Activated naive CD4-positive, alpha-beta T cell (primary cell): ENCODE data around the gene SLC4A9.
"Not testable (repeated sequence)": the region's sequence is repeated elsewhere in the genome, so short reads cannot be mapped to it uniquely, and the experiment has no call there.

ENCODE experiments used
- DNase-seq, 4 experiments: peaks; one replicate each; lab custom pipeline; 2025; lab: John Stamatoyannopoulos, UW

The SLC4A9 gene

GRCh38 chr5:140401362-140402257 lies 41.6 kb downstream of the SLC4A9 start, which contains the start of gene ANKHD1:
Gene ANKHD1, plus strand, starts transcription at chr5:140401833. Its CDS starts 135 bp downstream, at chr5:140401968.
- DNase-seq, result peak; percentile 88 to 98 (median 90)

GRCh38 chr5:140402258-140403074 lies 42.5 kb downstream of the SLC4A9 start:
- peak; percentile 8 to 50 (median 32) for DNase-seq

GRCh38 chr5:140403613-140404012 lies 43.6 kb downstream of the SLC4A9 start:
- no peak for DNase-seq

- no peak for DNase-seq
Measured at GRCh38 chr5:140408750-140409241, 48.8 kb downstream of the SLC4A9 start.

- DNase-seq, result no peak
Measured at GRCh38 chr5:140413230-140413629, 53.2 kb downstream of the SLC4A9 start.

- DNase-seq, result no peak
Measured at GRCh38 chr5:140417235-140417634, 57.2 kb downstream of the SLC4A9 start.

GRCh38 chr5:140418862-140419520 lies 59.0 kb downstream of the SLC4A9 start:
- DNase-seq, result no peak

GRCh38 chr5:140420226-140420570 lies 60.2 kb downstream of the SLC4A9 start:
- DNase-seq, result no peak

GRCh38 chr5:140420665-140421361 lies 60.8 kb downstream of the SLC4A9 start:
- DNase-seq, result no peak

- DNase-seq, result not testable (repeated sequence)
Measured at GRCh38 chr5:140421375-140421774, 61.4 kb downstream of the SLC4A9 start.

GRCh38 chr5:140423609-140424008 lies 63.6 kb downstream of the SLC4A9 start:
- no peak for DNase-seq

GRCh38 chr5:140424135-140424534 lies 64.1 kb downstream of the SLC4A9 start:
- DNase-seq, result no peak
